MG63 (cell line): ENCODE measurements around the gene LTB4R2. TPM values are rescaled to one million over a fixed set of nuclear protein-coding genes. Genes with fewer than 3 reads are reported as not detected.
"Not testable (repeated sequence)": the region's sequence is repeated elsewhere in the genome, so short reads cannot be mapped to it uniquely, and the experiment has no call there.

Experiments used
- DNase-seq: peaks from one replicate; pipeline ENCODE4 v3.0.0-alpha.2; 2020
- H3K27me3 ChIP-seq: fragments of 250-450 bp; sonication (Bioruptor Pico); 2 replicates; pipeline ENCODE4 v1.5.1; 2020; ENCODE audit warnings: mild to moderate bottlenecking, moderate library complexity
- H3K36me3 ChIP-seq: fragments of 250-450 bp; sonication (Bioruptor Pico); 2 replicates; pipeline ENCODE4 v1.5.1; 2020; ENCODE audit warnings: mild to moderate bottlenecking, moderate library complexity
- H3K4me3 ChIP-seq: fragments of 250-450 bp; sonication (Bioruptor Pico); 2 replicates; pipeline ENCODE4 v1.5.1; 2020; ENCODE audit warnings: mild to moderate bottlenecking, moderate library complexity
- H3K9me3 ChIP-seq: fragments of 250-450 bp; sonication (Bioruptor Pico); 2 replicates; pipeline ENCODE4 v1.5.1; 2020; ENCODE audit warnings: mild to moderate bottlenecking, moderate library complexity
- total RNA-seq: library from RNA; depleted of rRNA; stranded (reverse); fragments of >200 nt; shearing (Covaris generic); gene quantifications from 2 replicates; pipeline ENCODE4 v1.2.3, GENCODE V29; 2014; ENCODE audit warnings: low replicate concordance; rRNA removed

LTB4R2 gene
- total RNA-seq, 1 experiment from 2014 or later, result 0.82 TPM

DNA sequence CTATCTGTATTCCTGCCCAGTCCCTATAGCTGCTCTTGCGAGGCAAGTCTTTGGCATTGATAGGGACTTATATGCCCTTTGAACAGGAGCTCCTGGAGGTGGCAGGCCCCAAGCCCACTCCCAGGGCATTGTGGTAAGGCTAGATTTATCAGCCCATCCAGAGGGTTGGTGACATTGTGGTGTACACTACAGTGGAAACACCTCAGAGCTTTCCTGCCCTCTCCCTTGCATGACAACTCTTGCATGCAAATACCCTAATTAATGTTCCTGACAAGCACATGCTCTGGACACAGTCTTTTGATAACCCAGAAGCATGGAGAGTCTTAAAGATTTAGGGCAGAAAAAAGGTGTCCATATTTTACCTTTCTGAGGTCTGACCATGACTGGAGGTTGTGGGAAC, 30.7 kb downstream of the LTB4R2 start:
- no peaks in the 10 kb centered on the region for H3K36me3 ChIP-seq
- H3K9me3 ChIP-seq, result no peaks in the 10 kb centered on the region
- DNase-seq, result no peak
- no peak overlapping the region for H3K4me3 ChIP-seq
- no peaks in the 10 kb centered on the region for H3K27me3 ChIP-seq

DNA sequence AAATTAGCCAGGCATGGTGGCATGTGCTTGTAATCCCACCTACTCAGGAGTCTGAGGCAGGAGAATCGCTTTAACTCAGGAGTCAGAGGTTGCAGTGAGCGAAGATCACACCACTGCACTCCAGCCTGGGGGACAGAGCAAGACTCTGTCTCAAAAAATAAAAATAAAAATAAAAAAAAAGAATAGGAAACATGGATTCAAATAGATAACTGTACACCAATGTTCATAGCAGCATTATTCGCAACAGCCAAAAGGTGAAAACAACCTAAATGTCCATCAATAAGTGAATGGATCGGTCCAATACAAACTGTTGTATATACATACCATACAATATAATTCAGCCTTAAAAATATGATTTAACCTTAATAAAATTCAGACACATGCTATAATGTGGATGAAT, 32.9 kb downstream of the LTB4R2 start:
- Histone ChIP-seq H3K27me3 (no peaks in the 10 kb centered on the region), H3K9me3 (no peaks in the 10 kb centered on the region), H3K36me3 (no peaks in the 10 kb centered on the region), H3K4me3 (no peak overlapping the region)
- DNase-seq, result no peak

DNA sequence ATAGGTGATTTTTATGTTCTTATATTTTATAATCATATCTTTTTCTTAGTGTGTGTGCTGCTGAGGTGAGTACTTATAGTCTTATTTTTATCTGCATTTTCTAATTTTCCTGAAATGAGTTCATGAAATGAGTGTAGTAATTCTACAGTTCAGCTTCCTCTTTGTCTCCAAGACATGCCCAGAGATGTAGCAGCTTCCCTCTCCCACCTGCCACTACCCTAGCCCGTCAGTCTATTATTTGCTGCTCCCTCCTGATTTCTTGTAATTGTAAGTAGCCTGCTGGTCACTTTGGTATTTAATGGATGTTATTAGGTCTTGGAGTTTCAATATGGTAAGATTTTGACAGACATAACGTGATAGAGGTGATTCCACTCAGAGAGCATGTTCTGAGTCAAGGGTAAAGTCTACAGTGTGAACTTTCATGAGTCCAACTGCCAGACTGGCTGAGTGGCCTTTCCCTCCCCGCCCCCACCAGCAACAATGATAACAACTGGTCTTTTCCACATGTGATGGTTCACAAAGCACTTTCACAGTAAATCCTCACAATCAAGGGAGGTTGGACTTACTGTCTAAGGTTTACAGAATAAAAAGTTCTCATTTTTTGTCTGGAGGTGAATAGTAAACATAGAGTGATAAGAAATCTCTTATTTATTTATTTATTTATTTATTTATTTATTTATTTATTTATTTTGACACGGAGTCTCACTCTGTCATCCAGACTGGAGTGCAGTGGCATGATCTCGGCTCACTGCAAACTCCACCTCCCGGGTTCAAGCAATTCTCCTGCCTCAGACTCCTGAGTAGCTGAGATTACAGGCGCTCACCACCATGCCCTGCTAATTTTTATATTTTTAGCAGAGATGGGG, 34.1 kb downstream of the LTB4R2 start:
- H3K4me3 ChIP-seq, result no peak overlapping the region
- no peaks in the 10 kb centered on the region for H3K9me3 ChIP-seq
- DNase-seq, result no peak
- no peaks in the 10 kb centered on the region for H3K27me3 ChIP-seq
- H3K36me3 ChIP-seq, result no peaks in the 10 kb centered on the region

DNA sequence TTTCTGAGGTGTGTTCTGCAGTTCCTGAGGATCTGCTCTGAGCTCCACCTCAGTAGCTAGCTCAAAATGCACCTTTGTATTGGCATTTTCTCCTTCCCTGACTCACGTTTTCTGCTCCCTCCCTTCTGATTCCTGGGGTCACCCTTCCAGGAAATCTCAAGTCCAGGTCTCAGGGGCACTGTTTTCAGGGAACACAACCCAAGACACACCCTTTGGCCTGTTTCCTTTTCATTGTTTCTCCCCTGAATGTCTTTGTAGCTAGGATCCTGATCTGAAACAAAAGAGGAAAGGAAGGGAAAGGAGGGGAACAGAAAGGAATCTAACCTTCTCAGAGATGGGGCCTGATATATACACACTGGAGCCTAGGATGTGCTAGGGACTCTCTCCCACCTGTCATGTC, 37.2 kb downstream of the LTB4R2 start:
- no peak overlapping the region for H3K4me3 ChIP-seq
- no peak for DNase-seq
- H3K36me3 ChIP-seq, result no peaks in the 10 kb centered on the region
- no peaks in the 10 kb centered on the region for H3K9me3 ChIP-seq
- H3K27me3 ChIP-seq, result no peaks in the 10 kb centered on the region

DNA sequence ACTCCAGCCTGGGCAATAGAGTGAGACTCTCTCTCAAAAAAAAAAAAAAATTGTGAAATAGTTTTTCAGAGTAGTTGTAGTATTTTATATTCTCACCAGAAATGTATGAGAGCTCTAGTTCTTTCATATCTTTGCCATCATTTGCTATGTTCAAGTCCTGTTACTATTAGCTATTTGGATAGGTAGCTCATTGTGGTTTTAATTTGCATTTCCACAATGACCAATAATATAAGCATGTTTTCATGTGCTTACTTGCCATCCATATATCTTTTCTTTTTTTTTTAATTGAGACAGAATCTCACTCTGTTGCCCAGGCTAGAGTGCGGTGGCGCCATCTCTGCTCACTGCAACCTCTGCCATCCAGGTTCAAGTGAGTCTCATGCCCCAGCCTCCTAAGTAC, 38.2 kb downstream of the LTB4R2 start:
- Histone ChIP-seq H3K36me3 (no peaks in the 10 kb centered on the region), H3K4me3 (no peak overlapping the region), H3K9me3 (no peaks in the 10 kb centered on the region), H3K27me3 (no peaks in the 10 kb centered on the region)
- DNase-seq, result no peak

DNA sequence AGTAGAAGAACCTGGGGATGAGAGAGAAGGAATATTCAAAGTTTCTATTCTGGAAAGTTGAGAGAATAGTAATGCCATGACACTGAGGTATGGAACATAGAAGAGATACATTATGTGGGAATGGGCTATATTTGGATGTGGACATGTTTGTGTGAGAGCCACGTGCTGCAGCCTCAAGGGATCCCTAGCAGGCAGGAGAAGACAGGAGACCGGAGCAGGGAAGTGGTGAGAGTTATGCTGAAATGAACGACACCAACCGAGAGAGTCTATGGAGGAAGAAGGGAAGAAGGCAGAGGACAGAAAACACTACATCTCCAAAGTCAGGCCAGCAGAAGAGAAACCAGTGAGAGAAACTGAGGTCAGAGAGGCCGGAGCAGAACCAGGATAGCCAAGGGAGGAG, 39.8 kb downstream of the LTB4R2 start:
- Histone ChIP-seq H3K4me3 (no peak overlapping the region), H3K27me3 (no peaks in the 10 kb centered on the region), H3K9me3 (no peaks in the 10 kb centered on the region), H3K36me3 (no peaks in the 10 kb centered on the region)
- no peak for DNase-seq

DNA sequence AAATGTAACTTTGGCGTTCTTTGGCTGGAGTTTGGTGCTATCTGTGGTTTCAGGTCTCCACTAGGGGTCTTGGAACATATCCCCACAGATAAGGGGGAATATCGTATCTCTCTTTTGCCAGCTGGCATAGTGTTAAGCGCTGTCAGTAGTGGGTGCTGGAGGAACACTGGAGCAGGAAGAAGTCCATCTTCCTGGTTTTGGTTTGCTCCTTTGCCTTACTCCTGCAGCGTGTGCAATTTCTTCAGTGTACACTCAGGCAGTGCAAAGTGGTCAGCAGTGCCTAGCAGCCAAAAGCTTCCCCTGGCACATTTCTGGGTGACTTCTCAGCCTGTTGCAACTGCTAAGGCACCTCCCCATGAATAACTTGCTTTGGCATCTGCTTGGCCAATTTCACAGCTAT, 41.6 kb downstream of the LTB4R2 start:
- Histone ChIP-seq H3K4me3 (no peak overlapping the region), H3K27me3 (no peaks in the 10 kb centered on the region), H3K9me3 (no peaks in the 10 kb centered on the region), H3K36me3 (no peaks in the 10 kb centered on the region)
- peak; percentile 73 for DNase-seq

DNA sequence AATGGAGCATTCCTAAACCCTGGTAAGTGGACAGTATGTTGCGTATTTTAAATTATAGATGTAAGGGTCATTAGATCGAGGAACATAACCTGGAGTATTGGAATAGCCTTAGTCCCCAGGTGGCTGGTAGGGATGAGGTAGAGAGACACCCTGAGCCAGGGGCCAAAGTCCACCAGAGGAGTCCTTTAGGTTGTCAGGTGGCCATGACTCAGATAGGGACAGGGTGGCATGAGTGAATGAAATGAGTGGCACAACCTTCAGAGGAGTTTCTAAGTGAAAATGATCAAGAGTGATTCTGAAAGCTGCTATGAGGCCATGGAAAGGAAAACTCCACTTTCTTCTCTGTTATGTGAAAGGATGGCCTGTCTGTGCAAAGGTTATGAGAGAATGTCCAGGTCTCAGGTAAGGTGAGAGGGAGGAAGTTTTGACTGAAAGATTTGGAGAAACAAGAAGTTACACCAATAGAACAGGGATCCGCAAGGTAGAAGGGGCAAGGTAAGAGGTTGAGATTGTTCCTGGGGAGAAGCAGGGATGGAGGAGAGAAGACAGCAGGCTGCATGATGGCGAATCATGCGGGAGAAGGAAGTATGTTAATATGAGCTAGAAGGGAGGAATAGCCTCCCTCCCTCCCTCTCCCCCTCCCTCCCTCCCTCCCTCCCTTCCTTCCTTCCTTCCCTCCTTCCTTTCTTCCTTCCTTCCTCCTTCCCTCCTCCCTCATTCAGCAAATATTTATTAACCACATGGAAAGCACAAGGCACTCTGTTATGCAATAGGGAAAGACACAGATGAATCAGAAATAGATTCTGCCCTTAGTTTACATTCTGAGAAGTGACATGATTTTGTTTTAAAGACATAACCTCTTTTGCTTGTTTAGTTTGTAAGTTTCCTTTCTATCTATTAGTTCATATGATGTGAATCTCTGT, 43.9 kb downstream of the LTB4R2 start:
- H3K4me3 ChIP-seq, result no peak overlapping the region
- H3K9me3 ChIP-seq, result no peaks in the 10 kb centered on the region
- no peaks in the 10 kb centered on the region for H3K36me3 ChIP-seq
- H3K27me3 ChIP-seq, result no peaks in the 10 kb centered on the region
- DNase-seq, result no peak

DNA sequence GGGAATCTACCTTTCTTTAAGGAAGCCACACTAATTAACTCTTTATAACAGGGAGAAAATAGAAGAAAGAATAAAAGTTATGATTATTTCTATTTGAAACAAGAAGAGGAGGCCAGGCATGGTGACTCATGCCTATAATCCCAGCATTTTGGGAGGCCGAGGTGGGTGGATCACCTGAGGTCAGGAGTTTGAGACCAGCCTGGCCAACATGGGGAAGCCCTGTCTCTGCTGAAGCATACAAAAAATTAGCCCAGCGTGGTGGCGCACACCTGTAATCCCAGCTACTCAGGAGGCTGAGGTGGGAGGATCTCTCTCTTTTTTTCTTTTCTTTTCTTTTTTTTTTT, 44.5 kb downstream of the LTB4R2 start:
- not testable (repeated sequence) for H3K36me3 ChIP-seq, H3K27me3 ChIP-seq, H3K9me3 ChIP-seq, H3K4me3 ChIP-seq
- DNase-seq, result peak; percentile 6

DNA sequence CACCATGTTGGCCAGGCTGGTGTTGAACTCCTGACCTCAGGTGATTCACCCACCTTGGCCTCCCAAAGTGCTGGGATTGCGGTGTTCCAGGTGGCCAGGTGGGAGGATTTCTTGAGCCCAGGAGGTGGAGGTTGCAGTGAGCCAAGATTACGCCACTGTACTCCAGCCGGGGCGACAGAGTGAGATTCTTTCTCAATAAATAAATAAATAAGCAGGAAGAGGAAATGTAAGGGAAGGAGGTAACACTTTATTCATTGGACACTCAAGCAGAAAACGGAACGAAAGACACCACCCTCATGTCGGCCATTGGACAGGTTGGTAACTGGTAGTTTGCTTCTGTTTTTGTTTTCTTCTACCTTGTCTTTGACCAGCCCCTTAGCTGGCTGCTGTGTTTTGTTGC, 45.1 kb downstream of the LTB4R2 start:
- Histone ChIP-seq H3K27me3 (no peaks in the 10 kb centered on the region), H3K9me3 (no peaks in the 10 kb centered on the region), H3K36me3 (no peaks in the 10 kb centered on the region), H3K4me3 (no peak overlapping the region)
- DNase-seq, result no peak

DNA sequence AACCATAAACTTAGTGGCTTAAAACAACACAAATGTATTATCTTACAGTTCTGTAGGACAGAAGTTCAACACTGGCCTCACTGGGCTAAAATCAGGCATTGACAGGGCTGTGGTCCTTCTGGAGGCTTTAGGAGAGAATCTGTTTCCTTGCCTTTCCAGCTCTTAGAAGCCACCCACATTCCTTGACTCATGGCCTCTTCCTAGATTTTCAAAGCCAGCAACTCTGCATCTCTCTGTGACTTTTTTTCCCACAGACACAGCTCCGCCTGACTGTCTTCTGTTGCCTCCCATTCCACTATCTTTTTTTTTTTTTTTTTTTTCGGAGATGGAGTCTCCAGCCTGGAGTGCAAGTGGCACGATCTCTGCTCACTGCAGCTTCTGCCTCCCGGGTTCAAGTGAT, 46.3 kb downstream of the LTB4R2 start:
- H3K36me3 ChIP-seq, result no peaks in the 10 kb centered on the region
- no peaks in the 10 kb centered on the region for H3K27me3 ChIP-seq
- no peak overlapping the region for H3K4me3 ChIP-seq
- no peaks in the 10 kb centered on the region for H3K9me3 ChIP-seq
- no peak for DNase-seq

DNA sequence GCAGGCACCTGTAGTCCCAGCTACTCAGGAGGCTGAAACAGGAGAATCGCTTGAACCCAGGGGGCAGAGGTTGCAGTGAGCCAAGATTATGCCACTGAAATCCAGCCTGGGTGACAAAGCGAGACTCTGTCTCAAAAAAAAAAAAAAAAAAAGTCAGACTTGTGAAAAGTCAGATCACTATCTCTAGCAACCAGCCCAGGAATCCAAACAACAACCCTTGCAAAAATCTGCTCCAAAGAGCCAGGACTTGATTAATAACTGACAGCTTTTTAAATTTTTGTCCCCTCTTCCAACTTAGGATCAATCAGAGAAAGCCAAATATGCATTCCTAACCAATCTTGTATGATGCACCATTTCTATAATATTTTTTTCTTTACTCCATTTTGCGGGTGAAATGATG, 50.3 kb downstream of the LTB4R2 start:
- no peaks in the 10 kb centered on the region for H3K27me3 ChIP-seq
- DNase-seq, result no peak

DNA sequence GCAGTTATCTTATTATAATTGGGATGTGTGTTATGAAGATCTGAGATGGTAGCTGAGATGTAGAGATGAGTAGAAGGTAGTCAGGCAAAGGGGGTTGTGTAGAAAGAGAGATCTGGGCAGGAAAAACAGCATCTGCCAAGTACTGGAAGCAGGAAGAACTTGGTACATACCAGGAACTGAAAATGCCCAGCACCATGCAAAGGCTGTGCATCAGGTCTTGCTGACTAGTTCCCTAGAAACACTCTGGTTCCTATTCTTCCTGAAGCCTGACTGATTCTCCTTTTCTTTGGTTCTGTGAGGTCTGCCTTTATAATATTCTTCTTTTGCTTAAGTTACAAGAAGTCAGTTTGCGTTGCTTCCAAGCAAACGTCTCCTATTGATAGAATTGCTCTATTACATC, 51.4 kb downstream of the LTB4R2 start:
- H3K36me3 ChIP-seq, result no peaks in the 10 kb centered on the region
- H3K9me3 ChIP-seq, result no peaks in the 10 kb centered on the region
- no peaks in the 10 kb centered on the region for H3K27me3 ChIP-seq
- no peak overlapping the region for H3K4me3 ChIP-seq
- DNase-seq, result no peak

More for the DNA sequence above, 50.3 kb downstream of the LTB4R2 start:
- H3K4me3 ChIP-seq, result no peak overlapping the region
- no peaks in the 10 kb centered on the region for H3K36me3 ChIP-seq
- H3K9me3 ChIP-seq, result no peaks in the 10 kb centered on the region

Other genes with a start within 250 kb of the LTB4R2 start
- gene CPNE6, start 238.6 kb upstream of the LTB4R2 start, total RNA-seq, result not detected in 2 replicates
- 6.7 and 27.5 TPM in 2 replicates for gene PCK2, start 215.8 kb upstream of the LTB4R2 start, total RNA-seq
- 22.7 and 64.7 TPM in 2 replicates for gene DCAF11, start 195.4 kb upstream of the LTB4R2 start, total RNA-seq
- 1.9 and 4.9 TPM in 2 replicates for gene NRL, start 195.2 kb upstream of the LTB4R2 start, total RNA-seq
- 0.79 TPM in 1 of 2 replicates, not detected in the other for gene FITM1, start 179.5 kb upstream of the LTB4R2 start, total RNA-seq
- 37.5 and 39.3 TPM in 2 replicates for gene PSME1, start 173.9 kb upstream of the LTB4R2 start, total RNA-seq
- 7.2 and 15.7 TPM in 2 replicates for gene EMC9, start 168.5 kb upstream of the LTB4R2 start, total RNA-seq
- 84.9 and 111 TPM in 2 replicates for gene PSME2, start 163.5 kb upstream of the LTB4R2 start, total RNA-seq
- gene RNF31, start 162.6 kb upstream of the LTB4R2 start, total RNA-seq, result 39.6 and 52.1 TPM in 2 replicates
- 15.8 and 26.4 TPM in 2 replicates for gene IRF9, start 148.9 kb upstream of the LTB4R2 start, total RNA-seq
- gene REC8, start 138.1 kb upstream of the LTB4R2 start, total RNA-seq, result 0.66 and 2.1 TPM in 2 replicates
- 41.0 and 60.5 TPM in 2 replicates for gene IPO4, start 121.3 kb upstream of the LTB4R2 start, total RNA-seq
- gene TM9SF1, start 114.7 kb upstream of the LTB4R2 start, total RNA-seq, result 25.2 and 39.3 TPM in 2 replicates
- gene TSSK4, start 104.4 kb upstream of the LTB4R2 start, total RNA-seq, result not detected in 2 replicates
- gene CHMP4A, start 96.7 kb upstream of the LTB4R2 start, total RNA-seq, result 20.0 and 75.5 TPM in 2 replicates
- 2.5 and 4.5 TPM in 2 replicates for gene MDP1, start 94.1 kb upstream of the LTB4R2 start, total RNA-seq
- gene NEDD8, start 77.8 kb upstream of the LTB4R2 start, total RNA-seq, result 138 and 173 TPM in 2 replicates
- 54.0 and 60.9 TPM in 2 replicates for gene GMPR2, start 77.2 kb upstream of the LTB4R2 start, total RNA-seq
- 23.6 and 36.7 TPM in 2 replicates for gene TINF2, start 67.5 kb upstream of the LTB4R2 start, total RNA-seq
- gene TGM1, start 47.0 kb upstream of the LTB4R2 start, total RNA-seq, result 0.86 and 2.0 TPM in 2 replicates
- gene RABGGTA, start 38.5 kb upstream of the LTB4R2 start, total RNA-seq, result 1.7 and 2.6 TPM in 2 replicates
- gene DHRS1, start 10.4 kb upstream of the LTB4R2 start, total RNA-seq, result 1.5 and 2.5 TPM in 2 replicates
- gene NOP9, start 10.3 kb upstream of the LTB4R2 start, total RNA-seq, result 6.6 and 10.6 TPM in 2 replicates
- not detected in 2 replicates for gene CIDEB, start 2.2 kb upstream of the LTB4R2 start, total RNA-seq
- 1.4 and 1.5 TPM in 2 replicates for gene LTB4R, start 1.4 kb downstream of the LTB4R2 start, total RNA-seq
- gene ADCY4, start 24.9 kb downstream of the LTB4R2 start, total RNA-seq, result not detected in 2 replicates
- not detected in 2 replicates for gene RIPK3, start 29.9 kb downstream of the LTB4R2 start, total RNA-seq
- gene NFATC4, start 58.0 kb downstream of the LTB4R2 start, total RNA-seq, result 4.9 and 14.5 TPM in 2 replicates
- 0.30 TPM in 1 of 2 replicates, not detected in the other for gene NYNRIN, start 88.9 kb downstream of the LTB4R2 start, total RNA-seq
- gene CBLN3, start 119.5 kb downstream of the LTB4R2 start, total RNA-seq, result 2.0 TPM in 1 of 2 replicates, not detected in the other
- 19.1 and 30.7 TPM in 2 replicates for gene KHNYN, start 119.8 kb downstream of the LTB4R2 start, total RNA-seq
- gene SDR39U1, start 132.6 kb downstream of the LTB4R2 start, total RNA-seq, result 16.8 and 32.0 TPM in 2 replicates
- not detected in 2 replicates for gene CMA1, start 198.1 kb downstream of the LTB4R2 start, total RNA-seq